Urinary bladder (tissue), 4 donors: ENCODE results near the gene HAAO. TPM values are rescaled to one million over a fixed set of nuclear protein-coding genes. Genes with fewer than 3 reads are reported as not detected.

ENCODE experiments used
- DNase-seq: peaks from one replicate; pipeline ENCODE4 v3.0.0-alpha.2; 2015; ENCODE audit errors: extremely low spot score
- H3K27ac ChIP-seq: one replicate; pipeline ENCODE4 v1.5.1; 2013; ENCODE audit warnings: low read depth, mild to moderate bottlenecking, moderate library complexity
- H3K36me3 ChIP-seq: one replicate; pipeline ENCODE4 v1.6.1; 2013; ENCODE audit warnings: mild to moderate bottlenecking, moderate library complexity; ENCODE audit not compliant: insufficient read depth
- H3K4me1 ChIP-seq: one replicate; pipeline ENCODE4 v1.6.1; 2013; ENCODE audit warnings: mild to moderate bottlenecking, moderate library complexity; ENCODE audit not compliant: insufficient read depth
- H3K4me3 ChIP-seq: one replicate; pipeline ENCODE4 v1.5.1; 2013; ENCODE audit warnings: low read depth, low read length
- WGBS: extraction: QIAGEN DNeasy Blood & Tissue Kit; methylation state at CpG from one replicate; pipeline ENCODE4 v1.1.7; 2013; 5-methylcytosine and 5-hydroxymethylcytosine counted together
- polyA plus RNA-seq: library from polyadenylated mRNA; stranded (reverse); fragments of 200-250 nt; gene quantifications from one replicate; pipeline ENCODE4 v1.2.3, GENCODE V29; 2013
- total RNA-seq: library from RNA; depleted of rRNA; stranded (reverse); fragments of >200 nt; gene quantifications from one replicate; pipeline ENCODE4 v1.2.3, GENCODE V29; 2014
- donor health status: healthy with polysubstance abuse.
- donor health status: healthy.

HAAO gene
- total and polyA plus RNA-seq, 2 donors, result 10.6 to 31.5 TPM

GRCh38 chr2:42794271-42795046 lies 2.1 kb upstream of the HAAO start:
- DNase-seq, result no peak
- H3K36me3 ChIP-seq, result no peaks in the 10 kb centered on the region
- WGBS, result 59% methylated on average over 8 of the region's 8 CpGs
- no peak overlapping the region for H3K27ac ChIP-seq
- H3K4me3 ChIP-seq, result no peak overlapping the region
- no peaks in the 10 kb centered on the region for H3K4me1 ChIP-seq

GRCh38 chr2:42793334-42794270 lies 1.2 kb upstream of the HAAO start:
- no peak for DNase-seq
- no peaks in the 10 kb centered on the region for H3K4me1 ChIP-seq

GRCh38 chr2:42792087-42792582 lies 248 bp downstream of the HAAO start:
- DNase-seq, result no peak
- H3K27ac ChIP-seq, result peak overlapping the region; percentile 94
- 5% methylated on average over 18 of the region's 18 CpGs for WGBS

More at GRCh38 chr2:42793334-42794270, 1.2 kb upstream of the HAAO start:
- Histone ChIP-seq H3K27ac (peak overlapping the region; percentile 94), H3K36me3 (no peaks in the 10 kb centered on the region), H3K4me3 (peak overlapping the region; percentile 53)
- WGBS, result 26% methylated on average over 22 of the region's 22 CpGs

GRCh38 chr2:42791606-42792005 lies 777 bp downstream of the HAAO start:
- Histone ChIP-seq H3K27ac (peak overlapping the region; percentile 94), H3K4me1 (no peaks in the 10 kb centered on the region), H3K36me3 (no peaks in the 10 kb centered on the region), H3K4me3 (peak overlapping the region; percentile 53)
- WGBS, result 70% methylated on average over 4 of the region's 4 CpGs
- no peak for DNase-seq

More at GRCh38 chr2:42792087-42792582, 248 bp downstream of the HAAO start:
- H3K4me1 ChIP-seq, result no peaks in the 10 kb centered on the region
- H3K4me3 ChIP-seq, result peak overlapping the region; percentile 53
- no peaks in the 10 kb centered on the region for H3K36me3 ChIP-seq

GRCh38 chr2:42789751-42790150 lies 2.6 kb downstream of the HAAO start:
- Histone ChIP-seq H3K4me3 (no peak overlapping the region), H3K27ac (no peak overlapping the region), H3K4me1 (no peaks in the 10 kb centered on the region), H3K36me3 (no peaks in the 10 kb centered on the region)
- 95% methylated on average over 2 of the region's 2 CpGs for WGBS
- DNase-seq, result no peak

GRCh38 chr2:42788882-42789281 lies 3.5 kb downstream of the HAAO start:
- WGBS, result 62% methylated on average over 4 of the region's 4 CpGs
- no peaks in the 10 kb centered on the region for H3K36me3 ChIP-seq
- H3K27ac ChIP-seq, result no peak overlapping the region
- no peaks in the 10 kb centered on the region for H3K4me1 ChIP-seq
- no peak for DNase-seq
- H3K4me3 ChIP-seq, result no peak overlapping the region

GRCh38 chr2:42788478-42788793 lies 3.9 kb downstream of the HAAO start:
- Histone ChIP-seq H3K36me3 (no peaks in the 10 kb centered on the region), H3K27ac (no peak overlapping the region)
- 74% methylated on average over 9 of the region's 9 CpGs for WGBS

GRCh38 chr2:42787788-42788477 lies 4.5 kb downstream of the HAAO start:
- H3K4me3 ChIP-seq, result no peak overlapping the region
- no peak overlapping the region for H3K27ac ChIP-seq
- no peaks in the 10 kb centered on the region for H3K4me1 ChIP-seq
- no peaks in the 10 kb centered on the region for H3K36me3 ChIP-seq
- WGBS, result 77% methylated on average over 12 of the region's 12 CpGs
- no peak for DNase-seq

More at GRCh38 chr2:42788478-42788793, 3.9 kb downstream of the HAAO start:
- Histone ChIP-seq H3K4me3 (no peak overlapping the region), H3K4me1 (no peaks in the 10 kb centered on the region)
- DNase-seq, result no peak

- H3K4me1 ChIP-seq, result no peaks in the 10 kb centered on the region
- no peak for DNase-seq
- H3K4me3 ChIP-seq, result no peak overlapping the region
- H3K27ac ChIP-seq, result no peak overlapping the region
- H3K36me3 ChIP-seq, result no peaks in the 10 kb centered on the region
- WGBS, result 91% methylated on average over 3 of the region's 3 CpGs
These were observed 5.0 kb downstream of the HAAO start for GRCh38 chr2:42787424-42787787.

GRCh38 chr2:42786561-42787345 lies 5.6 kb downstream of the HAAO start:
- Histone ChIP-seq H3K4me1 (no peaks in the 10 kb centered on the region), H3K36me3 (no peaks in the 10 kb centered on the region), H3K4me3 (no peak overlapping the region), H3K27ac (peak overlapping the region; percentile 31)
- 81% methylated on average over 15 of the region's 15 CpGs for WGBS
- no peak for DNase-seq

- no peak for DNase-seq
- H3K36me3 ChIP-seq, result no peaks in the 10 kb centered on the region
- WGBS, result 69% methylated on average over 7 of the region's 7 CpGs
- H3K27ac ChIP-seq, result no peak overlapping the region
- H3K4me3 ChIP-seq, result no peak overlapping the region
- no peaks in the 10 kb centered on the region for H3K4me1 ChIP-seq
These were observed 8.0 kb downstream of the HAAO start for GRCh38 chr2:42784204-42784880.

- 96% methylated on average over 9 of the region's 9 CpGs for WGBS
- no peak for DNase-seq
- Histone ChIP-seq H3K4me3 (no peak overlapping the region), H3K36me3 (no peaks in the 10 kb centered on the region), H3K27ac (no peak overlapping the region), H3K4me1 (no peaks in the 10 kb centered on the region)
These were observed 8.9 kb downstream of the HAAO start for GRCh38 chr2:42783511-42783910.
